ACC112 (cell line): ENCODE measurements around the gene PHKG2.

Experiments
- H2AFZ ChIP-seq: fragments of 200-600 bp; sonication (generic); one replicate; pipeline ENCODE4 v1.6.0; 2017; ENCODE audit warnings: antibody characterized with exemption, low read length; ENCODE audit not compliant: unreplicated experiment
- H3K27ac ChIP-seq: fragments of 200-600 bp; sonication (generic); 2 replicates; pipeline ENCODE4 v1.5.1; 2014; ENCODE audit warnings: low read depth, mild to moderate bottlenecking, antibody characterized with exemption, low read length, moderate library complexity
- H3K27me3 ChIP-seq: fragments of 200-600 bp; sonication (generic); 2 replicates; pipeline ENCODE4 v1.6.1; 2014; ENCODE audit warnings: mild to moderate bottlenecking, antibody characterized with exemption, low read length, moderate library complexity, mixed read lengths; ENCODE audit not compliant: insufficient read depth
- H3K36me3 ChIP-seq: fragments of 200-600 bp; sonication (generic); 2 replicates; pipeline ENCODE4 v1.6.1; 2016; ENCODE audit warnings: mild to moderate bottlenecking, antibody characterized with exemption, low read length, moderate library complexity, mixed read lengths; ENCODE audit not compliant: insufficient read depth
- H3K4me1 ChIP-seq: fragments of 200-600 bp; sonication (generic); one replicate; pipeline ENCODE4 v1.6.1; 2016; ENCODE audit warnings: low read length, mixed read lengths; ENCODE audit not compliant: insufficient read depth, unreplicated experiment, control insufficient read depth
- H3K4me3 ChIP-seq: fragments of 200-600 bp; sonication (generic); 2 replicates; pipeline ENCODE4 v1.5.1; 2014; ENCODE audit warnings: mild to moderate bottlenecking, low read depth, low read length
- H3K79me2 ChIP-seq: fragments of 200-600 bp; sonication (generic); one replicate; pipeline ENCODE4 v1.6.0; 2016; ENCODE audit warnings: low read length; ENCODE audit not compliant: control insufficient read depth, unreplicated experiment, insufficient read depth

Gene PHKG2

DNA sequence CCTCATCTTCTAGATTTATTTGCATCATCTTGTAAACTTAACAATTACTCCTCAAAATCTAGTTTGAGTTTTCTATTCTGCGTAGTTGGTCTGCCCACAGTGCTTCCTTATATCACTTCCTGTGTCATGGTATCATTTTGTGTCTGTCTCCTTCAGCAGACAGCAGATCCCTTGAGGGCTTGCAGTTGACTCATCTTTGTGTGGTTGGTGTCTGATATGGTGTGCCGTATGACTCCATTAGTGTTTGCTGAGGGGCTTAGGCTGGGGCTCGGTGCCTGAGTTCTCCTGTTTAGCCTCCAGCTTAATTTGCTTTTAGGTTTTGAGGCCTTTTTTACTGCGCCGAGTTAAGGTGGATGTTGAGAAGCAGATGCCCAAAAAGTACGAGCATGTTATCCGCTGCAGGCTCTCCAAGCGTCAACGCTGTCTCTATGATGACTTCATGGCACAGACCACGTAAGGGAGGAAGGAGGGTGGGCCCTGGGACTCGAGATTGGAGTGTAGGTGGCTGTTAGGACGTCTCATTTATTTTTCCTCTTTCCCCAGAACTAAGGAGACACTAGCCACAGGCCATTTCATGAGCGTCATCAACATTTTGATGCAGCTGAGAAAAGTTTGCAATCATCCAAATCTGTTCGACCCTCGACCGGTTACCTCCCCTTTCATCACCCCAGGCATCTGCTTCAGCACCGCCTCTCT, 32.3 kb upstream of the PHKG2 start:
- peak overlapping the region; percentile 86 for H3K27ac ChIP-seq
- peak overlapping the region; percentile 8; the same call in 1 of the 2 replicates for H3K4me3 ChIP-seq
- H3K27me3 ChIP-seq, result no peaks in the 10 kb centered on the region
- H3K36me3 ChIP-seq, result peaks cover 58% of the 10 kb centered on the region
- peaks cover 22% of the 10 kb centered on the region for H3K4me1 ChIP-seq
- peaks cover 37% of the 10 kb centered on the region for H3K79me2 ChIP-seq
- H2AFZ ChIP-seq, result no peak overlapping the region

DNA sequence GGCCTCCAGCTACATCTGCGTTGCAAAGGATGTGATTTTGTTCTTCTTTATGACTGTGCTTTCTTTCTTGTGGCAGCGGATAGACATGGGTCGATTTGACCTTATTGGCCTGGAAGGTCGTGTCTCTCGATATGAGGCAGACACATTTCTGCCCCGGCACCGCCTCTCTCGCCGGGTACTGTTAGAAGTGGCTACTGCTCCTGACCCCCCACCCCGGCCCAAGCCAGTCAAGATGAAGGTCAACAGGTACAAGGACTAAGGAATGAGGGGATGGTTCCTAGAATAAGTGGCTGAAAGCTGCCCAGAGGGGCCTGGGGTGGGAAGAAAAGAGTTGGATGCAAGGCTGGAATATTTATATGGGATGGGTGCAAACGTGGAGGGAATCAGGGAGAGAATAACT, 28.1 kb upstream of the PHKG2 start:
- Histone ChIP-seq H2AFZ (no peak overlapping the region), H3K4me1 (peaks cover 11% of the 10 kb centered on the region), H3K27me3 (no peaks in the 10 kb centered on the region), H3K27ac (no peak overlapping the region), H3K36me3 (peaks cover 58% of the 10 kb centered on the region), H3K4me3 (no peak overlapping the region), H3K79me2 (peaks cover 47% of the 10 kb centered on the region)

DNA sequence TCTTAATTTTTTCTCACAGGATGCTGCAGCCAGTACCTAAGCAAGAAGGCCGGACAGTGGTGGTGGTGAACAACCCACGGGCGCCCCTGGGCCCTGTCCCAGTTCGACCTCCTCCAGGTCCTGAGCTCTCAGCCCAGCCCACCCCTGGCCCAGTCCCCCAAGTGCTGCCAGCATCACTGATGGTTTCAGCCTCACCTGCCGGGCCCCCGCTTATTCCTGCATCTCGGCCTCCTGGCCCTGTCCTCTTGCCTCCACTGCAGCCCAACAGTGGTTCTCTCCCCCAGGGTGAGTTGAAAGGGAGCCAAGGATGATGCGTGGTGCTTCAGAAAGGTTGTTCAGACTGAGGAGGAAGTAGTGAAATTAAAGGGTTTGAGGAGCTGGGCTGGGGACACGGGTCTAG, 27.5 kb upstream of the PHKG2 start:
- H3K36me3 ChIP-seq, result peaks cover 59% of the 10 kb centered on the region
- no peak overlapping the region for H3K4me3 ChIP-seq
- peaks cover 51% of the 10 kb centered on the region for H3K79me2 ChIP-seq
- H3K4me1 ChIP-seq, result peaks cover 7% of the 10 kb centered on the region
- H3K27ac ChIP-seq, result no peak overlapping the region
- H2AFZ ChIP-seq, result no peak overlapping the region
- no peaks in the 10 kb centered on the region for H3K27me3 ChIP-seq

DNA sequence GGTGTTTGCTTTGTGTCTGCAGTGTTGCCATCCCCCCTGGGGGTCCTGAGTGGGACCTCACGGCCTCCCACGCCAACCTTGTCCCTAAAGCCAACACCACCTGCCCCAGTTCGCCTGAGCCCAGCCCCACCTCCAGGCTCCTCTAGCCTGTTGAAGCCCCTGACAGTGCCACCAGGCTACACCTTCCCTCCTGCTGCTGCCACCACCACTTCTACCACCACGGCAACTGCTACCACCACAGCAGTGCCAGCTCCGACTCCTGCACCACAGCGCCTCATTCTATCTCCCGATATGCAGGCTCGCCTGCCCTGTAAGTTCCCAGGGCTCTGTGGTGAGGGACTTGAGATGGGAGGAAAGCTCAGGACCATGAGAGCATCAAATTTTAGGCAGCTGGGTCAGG, 27.1 kb upstream of the PHKG2 start:
- H3K27me3 ChIP-seq, result no peaks in the 10 kb centered on the region
- H3K4me1 ChIP-seq, result peaks cover 2% of the 10 kb centered on the region
- H2AFZ ChIP-seq, result no peak overlapping the region
- peaks cover 54% of the 10 kb centered on the region for H3K36me3 ChIP-seq
- H3K4me3 ChIP-seq, result no peak overlapping the region
- H3K27ac ChIP-seq, result no peak overlapping the region
- H3K79me2 ChIP-seq, result peaks cover 47% of the 10 kb centered on the region

DNA sequence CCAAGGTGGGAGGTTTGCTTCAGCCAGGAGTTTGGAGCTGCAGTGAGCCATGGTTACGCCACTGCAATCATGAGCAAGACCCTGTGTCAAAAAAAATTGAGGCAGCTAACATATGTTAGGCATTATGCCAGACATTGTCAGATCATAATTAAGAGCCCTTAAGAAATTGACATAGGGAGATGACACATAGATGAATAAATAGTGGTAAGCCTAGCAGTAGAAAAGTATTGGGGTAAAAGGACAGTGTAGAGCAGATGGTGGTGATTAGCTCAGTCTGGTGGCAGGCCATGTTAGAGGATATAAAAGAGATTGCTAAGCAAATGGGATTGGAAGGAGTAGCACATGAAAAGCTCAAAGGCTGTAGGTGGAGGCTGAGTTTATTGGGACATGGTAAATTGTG, 26.6 kb upstream of the PHKG2 start:
- peaks cover 2% of the 10 kb centered on the region for H3K4me1 ChIP-seq
- no peaks in the 10 kb centered on the region for H3K27me3 ChIP-seq
- peaks cover 43% of the 10 kb centered on the region for H3K79me2 ChIP-seq
- H2AFZ ChIP-seq, result no peak overlapping the region
- no peak overlapping the region for H3K4me3 ChIP-seq
- H3K36me3 ChIP-seq, result peaks cover 50% of the 10 kb centered on the region
- H3K27ac ChIP-seq, result no peak overlapping the region

DNA sequence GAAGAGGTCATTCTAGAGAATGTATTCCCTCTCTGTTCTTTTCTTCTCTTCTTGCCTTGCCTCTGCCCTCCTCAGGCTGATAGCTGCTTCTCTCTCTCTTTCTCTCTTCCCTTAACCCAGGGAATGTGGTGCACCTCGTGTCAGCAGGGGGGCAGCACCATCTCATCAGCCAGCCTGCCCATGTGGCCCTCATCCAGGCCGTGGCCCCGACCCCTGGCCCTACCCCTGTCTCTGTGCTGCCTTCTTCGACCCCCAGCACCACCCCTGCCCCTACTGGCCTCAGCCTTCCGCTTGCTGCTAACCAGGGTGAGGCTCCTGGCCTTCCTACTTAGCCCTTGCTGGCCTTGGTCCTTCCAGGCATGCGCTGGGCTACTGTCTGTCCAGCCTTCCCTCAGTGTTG, 25.8 kb upstream of the PHKG2 start:
- peaks cover 42% of the 10 kb centered on the region for H3K36me3 ChIP-seq
- H3K4me1 ChIP-seq, result peaks cover 2% of the 10 kb centered on the region
- peaks cover 36% of the 10 kb centered on the region for H3K79me2 ChIP-seq

DNA sequence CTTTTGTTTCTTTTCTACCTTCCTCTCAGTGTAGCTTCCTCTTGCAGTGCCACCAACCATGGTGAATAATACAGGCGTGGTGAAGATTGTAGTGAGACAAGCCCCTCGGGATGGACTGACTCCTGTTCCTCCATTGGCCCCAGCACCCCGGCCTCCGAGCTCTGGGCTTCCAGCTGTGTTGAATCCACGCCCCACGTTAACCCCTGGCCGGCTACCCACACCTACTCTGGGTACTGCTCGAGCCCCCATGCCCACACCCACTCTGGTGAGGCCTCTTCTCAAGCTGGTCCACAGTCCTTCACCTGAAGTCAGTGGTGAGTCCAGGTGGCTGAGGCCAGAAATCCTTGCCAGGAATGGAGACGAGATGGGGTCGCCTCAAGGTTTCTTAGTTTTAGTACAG, 25.3 kb upstream of the PHKG2 start:
- peaks cover 42% of the 10 kb centered on the region for H3K36me3 ChIP-seq
- no peak overlapping the region for H2AFZ ChIP-seq
- no peaks in the 10 kb centered on the region for H3K27me3 ChIP-seq
- H3K79me2 ChIP-seq, result peaks cover 34% of the 10 kb centered on the region
- peaks cover 2% of the 10 kb centered on the region for H3K4me1 ChIP-seq
- H3K27ac ChIP-seq, result no peak overlapping the region
- no peak overlapping the region for H3K4me3 ChIP-seq

More for the DNA sequence above, 25.8 kb upstream of the PHKG2 start:
- H3K4me3 ChIP-seq, result no peak overlapping the region
- H2AFZ ChIP-seq, result no peak overlapping the region
- no peak overlapping the region for H3K27ac ChIP-seq
- H3K27me3 ChIP-seq, result no peaks in the 10 kb centered on the region

DNA sequence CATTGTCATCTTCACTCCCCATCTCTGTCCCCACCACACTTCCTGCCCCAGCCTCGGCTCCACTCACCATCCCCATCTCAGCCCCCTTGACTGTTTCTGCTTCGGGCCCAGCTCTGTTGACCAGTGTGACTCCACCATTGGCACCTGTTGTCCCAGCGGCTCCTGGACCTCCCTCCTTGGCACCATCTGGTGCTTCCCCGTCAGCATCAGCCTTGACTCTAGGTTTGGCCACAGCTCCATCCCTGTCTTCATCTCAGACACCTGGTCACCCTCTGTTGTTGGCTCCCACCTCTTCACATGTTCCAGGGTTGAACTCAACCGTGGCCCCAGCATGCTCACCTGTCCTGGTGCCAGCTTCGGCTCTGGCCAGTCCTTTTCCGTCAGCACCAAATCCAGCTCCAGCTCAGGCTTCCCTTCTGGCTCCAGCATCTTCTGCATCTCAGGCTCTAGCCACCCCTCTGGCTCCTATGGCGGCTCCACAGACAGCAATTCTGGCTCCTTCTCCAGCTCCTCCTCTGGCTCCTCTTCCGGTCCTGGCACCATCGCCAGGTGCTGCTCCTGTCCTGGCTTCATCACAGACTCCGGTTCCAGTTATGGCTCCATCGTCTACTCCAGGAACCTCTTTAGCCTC, 24.4 kb upstream of the PHKG2 start:
- Histone ChIP-seq H3K79me2 (peaks cover 30% of the 10 kb centered on the region), H3K27ac (no peak overlapping the region), H2AFZ (no peak overlapping the region), H3K27me3 (no peaks in the 10 kb centered on the region), H3K4me3 (no peak overlapping the region), H3K36me3 (peaks cover 44% of the 10 kb centered on the region), H3K4me1 (peaks cover 2% of the 10 kb centered on the region)

DNA sequence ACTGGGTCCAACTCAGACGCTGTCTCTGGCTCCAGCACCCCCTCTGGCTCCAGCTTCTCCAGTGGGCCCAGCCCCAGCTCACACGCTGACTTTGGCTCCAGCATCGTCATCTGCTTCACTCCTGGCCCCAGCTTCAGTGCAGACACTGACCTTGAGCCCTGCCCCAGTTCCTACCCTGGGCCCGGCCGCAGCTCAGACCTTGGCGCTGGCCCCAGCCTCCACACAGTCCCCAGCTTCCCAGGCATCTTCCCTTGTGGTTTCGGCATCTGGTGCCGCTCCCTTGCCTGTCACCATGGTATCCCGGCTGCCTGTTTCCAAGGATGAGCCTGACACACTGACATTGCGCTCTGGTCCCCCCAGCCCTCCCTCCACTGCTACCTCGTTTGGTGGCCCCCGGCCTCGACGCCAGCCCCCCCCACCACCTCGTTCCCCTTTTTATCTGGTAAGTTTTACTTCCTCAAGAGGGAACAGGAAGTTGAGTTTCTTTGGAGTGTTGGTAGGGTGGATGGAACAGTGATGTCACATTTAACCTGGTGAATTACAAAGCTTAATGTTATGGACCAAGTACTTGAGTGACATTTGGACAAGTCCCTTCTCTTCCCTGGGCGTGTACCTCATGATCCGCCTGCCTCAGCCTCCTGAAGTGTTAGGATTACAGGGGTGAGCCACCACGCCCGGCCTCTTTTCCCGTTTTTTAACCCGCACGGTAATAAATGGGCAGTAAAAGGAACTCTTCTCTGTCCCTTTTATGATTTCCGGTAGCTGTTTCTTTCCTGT, 23.4 kb upstream of the PHKG2 start:
- Histone ChIP-seq H2AFZ (no peak overlapping the region), H3K27ac (no peak overlapping the region), H3K4me3 (no peak overlapping the region), H3K36me3 (peaks cover 49% of the 10 kb centered on the region), H3K4me1 (peaks cover 2% of the 10 kb centered on the region), H3K27me3 (no peaks in the 10 kb centered on the region), H3K79me2 (peaks cover 23% of the 10 kb centered on the region)

DNA sequence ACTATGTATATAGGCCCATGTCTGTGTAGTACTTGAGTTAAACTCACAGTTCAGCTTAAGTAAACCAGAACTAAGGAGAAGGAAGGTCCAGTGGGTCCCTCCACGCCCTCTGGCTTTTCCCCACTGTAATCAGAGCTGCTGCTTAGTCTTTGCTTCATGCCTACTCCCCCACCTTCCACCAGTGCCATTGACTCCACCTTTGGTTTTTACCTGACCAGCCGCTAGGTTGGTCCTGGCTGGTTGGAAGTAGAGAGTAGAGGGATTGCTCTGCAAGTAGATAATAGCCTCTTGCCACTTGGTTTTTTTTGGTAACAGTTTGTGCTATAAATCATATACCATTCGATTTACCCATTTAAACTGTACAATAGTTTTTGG, 22.8 kb upstream of the PHKG2 start:
- peaks cover 2% of the 10 kb centered on the region for H3K4me1 ChIP-seq
- H2AFZ ChIP-seq, result no peak overlapping the region
- H3K27me3 ChIP-seq, result no peaks in the 10 kb centered on the region
- H3K4me3 ChIP-seq, result no peak overlapping the region
- H3K36me3 ChIP-seq, result peaks cover 51% of the 10 kb centered on the region
- H3K27ac ChIP-seq, result no peak overlapping the region
- H3K79me2 ChIP-seq, result peaks cover 21% of the 10 kb centered on the region
